GOT3 (cell line): ENCODE measurements around the gene VAT1L.

Source experiments
- DNase-seq: peaks from one replicate; lab custom pipeline; 2025; ENCODE audit warnings: mixed read lengths; lab: John Stamatoyannopoulos, UW

The VAT1L gene

DNA sequence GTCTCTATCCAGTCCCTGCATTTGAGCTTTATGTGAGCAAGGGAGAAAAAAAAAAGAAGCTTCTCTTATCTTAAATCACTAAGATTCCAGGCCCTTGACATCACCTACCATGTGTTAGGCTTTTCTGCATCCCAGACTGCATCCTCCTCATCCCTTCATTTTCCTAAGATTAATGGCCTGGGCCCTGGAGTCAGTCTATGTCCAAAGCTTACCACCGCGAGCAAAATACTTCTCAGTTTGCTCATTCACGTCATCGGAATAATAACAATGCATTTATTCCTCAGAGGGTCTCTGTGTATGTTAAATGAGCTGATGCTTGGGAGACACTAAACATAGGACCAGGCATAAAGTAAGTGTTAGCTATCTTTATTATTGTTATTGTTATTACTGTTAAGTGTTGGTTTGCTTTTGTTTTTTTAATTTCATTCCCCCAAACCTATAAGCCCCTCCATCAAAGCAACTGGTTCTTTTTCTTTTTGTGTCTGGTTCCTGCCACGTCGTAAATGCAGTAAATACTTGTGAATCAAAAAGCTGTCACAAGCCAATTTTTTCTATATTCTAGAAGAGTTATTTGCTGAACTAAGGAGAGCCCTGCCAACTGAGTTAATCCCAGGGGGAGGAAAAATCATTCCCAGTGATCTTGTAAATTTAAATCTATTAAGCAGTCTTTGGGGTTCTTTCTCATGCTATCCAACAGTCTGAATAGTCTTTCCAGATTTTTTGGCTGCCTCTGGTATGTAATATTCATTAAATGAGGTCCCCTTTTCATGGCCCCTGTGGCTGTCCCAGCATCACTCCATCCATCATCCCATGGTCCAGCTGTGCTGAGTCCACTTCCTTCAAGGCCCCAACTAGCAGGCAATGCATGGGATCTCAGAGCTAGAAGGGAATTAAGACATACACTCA is 46.5 kb downstream of the VAT1L start:
- DNase-seq, result no peak

DNA sequence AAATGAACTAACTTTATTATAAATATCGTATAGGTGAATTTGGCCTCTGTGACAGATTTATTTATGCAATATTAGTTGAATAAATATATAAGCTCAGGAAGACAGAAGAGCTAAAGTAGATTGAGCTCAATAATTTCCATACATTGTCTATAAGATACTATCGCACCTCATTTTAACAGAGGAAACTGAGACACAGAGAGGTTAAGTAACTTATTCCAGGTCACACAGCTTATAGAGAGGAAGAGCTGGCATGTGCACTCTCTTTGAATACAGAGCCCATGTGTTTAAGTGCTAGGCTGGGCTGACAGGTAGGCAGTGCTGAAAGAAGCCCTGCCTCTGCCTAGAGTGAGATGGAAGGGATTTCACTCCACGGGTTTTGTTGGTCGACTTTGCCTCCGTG is 48.4 kb downstream of the VAT1L start:
- no peak for DNase-seq

DNA sequence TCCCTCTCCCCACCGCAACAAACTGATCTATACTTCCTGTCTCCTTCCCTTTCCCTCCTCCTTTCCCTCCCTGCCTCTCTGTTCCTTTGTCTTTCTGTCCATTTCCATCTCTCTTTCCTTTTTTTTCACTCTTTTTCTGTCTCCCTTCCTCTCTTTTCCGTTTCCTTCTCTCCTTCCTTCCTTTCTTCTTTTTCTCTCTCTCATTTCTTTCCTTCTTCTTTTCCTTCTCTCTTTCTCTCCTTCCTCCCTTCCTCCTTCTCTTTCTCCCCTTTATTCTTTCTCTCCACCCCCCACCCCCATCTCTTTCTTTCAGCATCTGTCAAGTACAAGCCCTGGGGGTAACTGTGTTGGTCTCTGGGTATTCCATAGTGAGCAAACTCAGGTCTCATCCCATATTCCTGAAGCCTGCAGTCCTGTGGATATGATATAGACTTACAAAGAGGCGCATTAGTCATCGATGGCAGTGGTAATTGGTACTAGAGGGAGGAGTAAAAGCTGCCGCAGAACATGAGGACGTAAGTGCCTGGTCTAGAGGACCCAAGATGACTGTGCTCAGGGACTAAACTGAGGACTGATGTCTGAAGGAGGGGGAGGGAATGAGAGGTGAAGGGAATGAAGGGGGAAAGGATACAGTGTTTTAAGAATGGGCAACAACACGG is 50.4 kb downstream of the VAT1L start:
- DNase-seq, result no peak

DNA sequence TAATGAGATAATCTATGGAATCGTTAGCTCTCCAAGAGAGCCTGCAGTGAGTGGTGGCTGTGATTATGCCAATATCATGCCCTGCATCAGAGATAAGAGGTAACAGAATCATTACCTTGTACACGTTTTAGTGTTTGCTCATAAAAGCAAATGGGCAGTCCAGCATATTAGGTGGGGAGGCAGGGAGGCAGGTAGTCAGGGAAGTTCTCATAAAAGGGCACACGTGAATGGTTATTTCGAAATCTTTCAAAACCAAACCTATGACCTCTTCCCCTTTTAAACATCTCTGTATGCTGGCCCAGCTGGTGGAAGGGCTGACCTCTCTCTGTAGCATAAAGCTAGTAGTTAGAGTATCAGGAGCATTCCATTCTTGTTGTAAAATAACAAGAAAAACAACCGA is 51.7 kb downstream of the VAT1L start:
- no peak for DNase-seq

DNA sequence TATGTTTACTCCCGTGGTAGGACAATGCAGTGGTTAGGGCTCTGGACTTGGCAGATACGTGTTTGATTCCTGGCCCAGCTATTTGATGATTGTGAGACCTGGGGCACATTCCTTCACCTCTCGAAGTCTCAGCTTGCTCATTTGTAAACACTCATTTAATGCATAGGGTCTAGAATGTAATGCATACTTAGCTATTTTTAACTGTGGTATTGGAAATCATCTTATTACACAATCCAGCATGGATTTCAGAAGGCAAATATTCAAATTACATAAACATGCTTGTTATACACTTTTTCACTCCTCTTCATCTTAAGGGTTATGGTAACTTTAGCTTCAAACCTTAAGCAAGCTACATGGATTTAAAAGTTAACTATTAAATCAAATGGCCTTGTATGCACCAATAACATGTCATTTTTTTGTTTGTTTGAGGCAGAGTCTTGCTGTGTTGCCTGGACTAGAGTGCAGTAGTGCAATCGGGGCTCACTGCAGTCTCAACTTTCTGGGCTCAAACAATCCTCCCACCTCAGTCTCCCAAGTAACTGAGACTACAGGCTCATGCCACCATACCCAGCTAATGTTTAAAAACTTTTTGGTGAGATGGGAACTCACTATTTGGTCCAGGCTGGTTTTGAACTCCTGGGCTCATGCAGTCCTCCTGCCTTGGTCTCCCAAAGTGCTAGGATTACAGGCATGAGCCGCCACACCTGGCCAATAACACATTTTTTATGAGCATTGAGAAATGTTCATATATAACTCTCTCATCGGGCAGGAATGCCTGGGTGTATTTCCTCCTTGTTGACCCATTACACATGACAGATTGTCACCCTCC is 52.5 kb downstream of the VAT1L start:
- DNase-seq, result no peak

DNA sequence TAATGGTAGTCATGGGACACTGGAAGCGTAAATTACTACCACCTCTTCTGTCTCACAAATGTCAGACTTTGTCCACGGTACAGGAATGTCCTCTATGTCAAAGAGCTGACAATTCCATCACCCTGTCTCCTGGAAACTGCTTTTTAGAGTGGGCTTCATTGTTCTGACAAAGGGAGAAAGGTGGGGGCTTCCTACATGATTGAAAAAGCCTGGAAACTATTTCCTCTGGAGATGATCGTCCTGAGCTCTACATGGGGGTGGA is 53.1 kb downstream of the VAT1L start:
- DNase-seq, result no peak

DNA sequence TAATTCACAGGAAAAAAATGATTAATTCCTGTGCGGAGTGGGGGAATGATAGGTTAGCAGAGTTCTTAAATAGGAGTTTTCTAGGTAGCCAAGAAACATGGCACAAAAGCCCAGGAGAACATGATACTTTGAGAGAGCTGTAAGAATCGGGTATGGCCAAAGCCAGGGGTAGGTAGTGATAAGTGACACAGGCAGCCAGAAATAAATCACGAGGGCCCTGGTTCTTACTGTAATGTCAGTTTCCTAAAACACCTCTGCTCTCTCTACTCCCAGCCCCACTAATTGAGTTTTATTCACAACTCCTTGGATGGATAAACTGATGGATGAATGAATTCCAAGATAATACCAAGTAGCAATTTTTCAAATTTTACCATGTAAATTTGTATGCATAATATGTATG is 54.1 kb downstream of the VAT1L start:
- no peak for DNase-seq

DNA sequence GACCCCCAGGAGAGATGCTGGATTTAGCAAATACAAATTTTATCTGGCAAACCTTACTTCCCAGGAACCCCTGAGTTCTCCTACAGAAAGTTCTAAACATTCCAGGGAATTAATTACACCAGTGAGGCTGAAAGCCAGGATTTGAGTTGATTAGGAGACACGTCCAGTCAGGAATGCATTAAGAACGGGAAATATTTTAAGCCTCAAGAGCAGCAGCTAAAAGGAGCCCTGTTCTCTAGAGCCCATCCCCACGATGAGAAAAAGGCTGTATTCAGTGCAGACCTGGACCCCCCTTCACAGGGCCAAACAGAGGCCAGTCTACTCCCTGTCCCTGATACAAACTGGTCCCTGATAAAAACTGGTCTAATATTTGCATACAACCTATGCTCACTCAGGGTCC is 55.0 kb downstream of the VAT1L start:
- DNase-seq, result no peak

DNA sequence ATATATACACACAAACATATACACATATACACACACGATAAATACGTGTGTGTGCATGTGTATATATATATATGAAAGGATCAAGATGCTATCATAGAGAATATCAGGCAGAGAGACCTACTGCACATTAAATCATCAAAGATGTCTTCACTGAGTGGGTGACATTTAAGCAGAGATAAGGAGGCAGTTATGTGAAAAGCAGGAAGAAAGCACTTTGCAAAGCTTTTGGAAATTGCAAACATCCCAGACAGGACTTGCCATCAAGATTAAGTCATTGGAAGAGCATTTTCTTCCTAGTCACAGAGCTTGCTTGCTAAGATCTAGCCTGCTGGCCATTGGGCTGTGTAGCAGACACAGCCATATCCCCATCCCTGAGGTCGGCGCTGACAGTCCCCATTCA is 56.4 kb downstream of the VAT1L start:
- no peak for DNase-seq

DNA sequence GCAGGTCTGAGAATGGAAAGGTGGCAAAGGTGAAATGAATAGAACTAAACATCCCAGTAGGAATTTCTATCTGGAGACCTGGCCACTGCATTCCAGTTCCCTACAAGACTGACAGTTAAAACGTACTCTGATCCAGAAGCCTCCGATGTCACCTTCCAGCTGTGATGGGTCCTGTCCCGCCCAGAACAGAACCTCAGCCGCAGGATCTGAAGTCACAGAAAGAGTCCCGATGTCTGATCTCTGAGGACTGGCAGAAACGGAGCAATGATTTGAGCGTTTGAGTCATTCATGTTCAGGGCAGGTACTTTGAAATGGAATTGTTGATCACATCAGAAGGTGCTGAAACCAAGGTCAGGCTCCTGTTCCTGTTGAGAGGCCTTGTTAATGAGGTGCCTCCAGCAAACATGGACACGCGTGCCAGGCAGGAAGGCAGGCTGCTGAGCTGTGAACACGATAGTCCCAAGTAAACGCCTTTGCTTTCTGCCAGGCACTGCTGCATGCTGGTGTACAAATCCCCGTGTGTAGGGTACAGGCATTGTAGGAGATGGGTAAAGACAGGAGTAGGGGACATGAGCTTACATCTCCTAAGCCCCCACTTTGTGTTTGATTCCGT is 61.4 kb downstream of the VAT1L start:
- no peak for DNase-seq

DNA sequence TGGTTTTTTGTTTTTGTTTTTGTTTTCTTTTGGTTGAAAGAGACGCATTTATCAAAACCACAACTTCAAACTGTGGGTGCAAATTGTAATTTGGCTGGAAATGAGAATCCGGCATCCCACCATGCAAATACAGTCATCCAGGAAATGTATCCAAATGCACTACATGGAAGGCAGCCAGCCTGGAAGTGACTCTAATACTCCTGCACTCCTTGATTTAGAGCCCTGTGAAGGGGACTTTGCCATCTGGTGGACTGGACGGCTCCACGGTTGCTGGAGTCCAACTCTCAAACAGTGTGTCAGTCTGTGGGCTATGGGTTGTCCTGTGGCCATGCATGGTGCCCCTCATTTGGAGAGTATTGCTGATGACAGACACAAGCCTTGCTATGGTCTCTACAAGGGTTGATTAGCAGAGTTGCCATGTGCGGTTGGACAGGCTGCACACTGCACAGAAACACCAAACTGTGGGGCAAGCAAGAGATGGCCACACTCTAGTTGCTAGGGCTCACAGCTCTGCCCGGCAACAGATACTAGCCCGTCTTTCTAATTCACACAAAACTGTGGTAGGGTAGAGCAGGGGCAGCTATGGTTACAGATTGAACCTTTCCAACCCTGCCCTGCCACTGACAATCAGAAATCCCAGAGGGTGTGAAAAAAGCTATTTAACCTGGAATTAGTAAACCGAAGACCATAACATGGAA is 62.4 kb downstream of the VAT1L start:
- DNase-seq, result no peak

DNA sequence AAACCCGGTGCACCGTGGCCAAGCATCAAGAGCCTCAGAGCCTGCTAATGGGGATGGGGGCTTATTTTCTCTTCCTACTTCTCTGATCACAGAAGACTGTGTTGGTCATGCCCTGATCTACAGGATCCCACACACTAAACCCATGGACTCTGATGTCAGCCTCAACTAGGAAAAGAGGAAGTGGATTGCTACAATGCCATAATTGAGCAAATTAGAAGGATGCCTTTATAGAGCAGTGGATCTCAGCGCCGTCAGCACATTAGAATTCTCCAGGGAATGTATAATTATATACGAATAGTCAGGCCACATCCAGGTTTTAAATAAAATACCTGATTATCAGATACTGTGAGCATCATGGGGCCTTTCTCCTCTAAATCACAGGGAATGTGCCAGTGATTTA is 64.8 kb downstream of the VAT1L start:
- DNase-seq, result no peak

DNA sequence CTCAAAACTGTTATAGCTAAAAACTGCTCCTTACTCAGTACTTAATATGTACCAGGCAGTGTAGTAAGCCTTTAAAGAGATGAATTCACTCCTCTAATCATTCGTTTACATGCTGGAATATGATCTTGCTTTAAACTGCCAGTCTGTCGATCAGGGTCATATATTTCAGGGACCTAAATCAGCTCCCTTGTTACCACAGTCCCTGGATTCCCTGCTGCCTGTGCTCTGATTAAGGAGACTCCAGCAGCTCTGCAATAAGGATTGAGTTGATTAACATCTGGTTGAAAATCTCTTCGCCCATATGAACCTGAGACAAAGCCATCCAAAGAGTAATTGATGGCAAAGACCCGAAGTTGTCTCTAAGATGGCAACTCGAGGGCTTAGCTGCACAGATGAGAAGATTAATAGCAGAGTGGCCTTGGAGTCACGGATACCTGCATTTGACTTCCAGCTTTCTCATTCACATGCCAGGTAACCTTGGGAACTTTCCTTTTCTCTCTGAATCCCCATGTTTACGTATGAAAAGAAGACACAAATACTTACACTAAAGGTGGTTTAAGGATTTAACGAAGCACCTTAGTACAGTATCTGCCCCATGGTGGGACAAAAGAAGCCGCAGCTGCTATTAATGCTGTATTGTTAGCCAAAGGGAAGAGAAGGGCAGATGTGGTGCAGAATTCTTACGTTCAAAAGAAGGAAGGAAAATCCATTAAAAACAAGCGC is 68.2 kb downstream of the VAT1L start:
- DNase-seq, result no peak

DNA sequence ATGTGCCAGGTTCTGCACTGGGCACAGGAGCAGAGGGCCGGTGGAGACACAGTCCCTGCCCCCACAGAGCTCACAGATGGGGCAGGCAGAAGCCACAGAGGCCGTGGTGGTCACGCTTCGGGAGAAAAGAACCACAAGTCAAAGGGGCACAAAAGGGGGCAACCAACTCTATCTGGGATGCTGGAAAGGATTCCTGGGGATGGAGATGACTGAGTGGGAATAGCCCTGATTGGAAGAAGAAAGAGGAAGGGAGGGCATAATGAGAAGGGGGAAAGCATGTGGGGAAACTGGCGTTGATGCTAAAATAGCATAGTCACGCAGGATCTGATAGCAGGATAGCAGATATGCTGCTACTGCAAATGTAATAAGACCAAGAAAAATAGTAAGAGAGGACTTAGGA is 69.7 kb downstream of the VAT1L start:
- DNase-seq, result no peak

DNA sequence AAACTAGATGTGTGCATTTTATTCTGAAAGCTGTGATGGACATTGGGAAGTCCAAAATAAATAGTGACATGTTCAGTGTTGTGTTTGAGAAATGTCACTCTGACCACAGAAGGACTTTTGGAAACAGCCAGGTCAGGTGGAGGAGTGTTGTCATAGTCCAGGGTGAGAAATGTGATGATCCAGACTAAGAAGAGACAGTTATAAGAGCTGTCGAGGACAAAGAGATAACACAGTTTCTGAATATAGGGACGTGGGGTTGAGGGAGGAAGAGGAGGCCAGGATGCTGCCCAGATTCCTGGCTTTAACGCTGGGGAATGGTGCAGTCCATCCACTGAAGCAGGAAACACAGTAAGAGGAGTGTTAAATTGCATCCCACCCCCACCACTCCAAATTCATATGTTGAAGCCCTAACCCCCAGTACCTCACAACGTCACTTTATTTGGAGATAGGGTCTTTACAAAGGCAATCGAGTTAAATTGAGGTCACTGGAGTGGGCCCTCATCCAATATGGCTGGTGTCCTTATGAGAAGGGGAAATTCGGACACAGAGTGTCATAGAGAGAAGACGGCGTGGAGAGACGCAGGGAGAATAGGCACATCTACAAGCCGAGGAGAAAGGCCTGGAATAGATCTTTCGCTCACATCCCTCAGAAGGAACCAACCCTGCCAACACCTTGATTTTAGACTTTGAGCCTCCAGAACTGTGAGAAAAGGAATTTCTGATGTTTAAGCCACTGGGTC is 71.3 kb downstream of the VAT1L start:
- no peak for DNase-seq

DNA sequence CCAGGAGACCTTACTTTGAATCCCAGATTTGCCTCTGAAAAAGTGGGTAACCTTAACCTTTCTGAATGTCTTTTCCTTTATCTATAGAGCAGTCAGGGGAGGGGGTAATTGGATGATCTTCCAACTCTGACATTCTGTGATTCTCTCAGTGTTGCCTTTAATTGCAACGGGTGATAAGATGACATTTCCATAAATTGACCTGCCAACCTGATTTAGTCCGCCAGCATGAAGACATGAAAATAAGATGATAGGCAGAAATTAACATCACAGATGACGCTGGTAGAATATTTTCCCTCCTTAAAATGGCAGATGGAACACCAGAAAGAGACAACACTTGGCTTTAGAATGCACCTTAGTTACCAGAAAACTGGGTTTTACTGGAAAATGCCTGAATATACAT is 72.6 kb downstream of the VAT1L start:
- DNase-seq, result no peak

DNA sequence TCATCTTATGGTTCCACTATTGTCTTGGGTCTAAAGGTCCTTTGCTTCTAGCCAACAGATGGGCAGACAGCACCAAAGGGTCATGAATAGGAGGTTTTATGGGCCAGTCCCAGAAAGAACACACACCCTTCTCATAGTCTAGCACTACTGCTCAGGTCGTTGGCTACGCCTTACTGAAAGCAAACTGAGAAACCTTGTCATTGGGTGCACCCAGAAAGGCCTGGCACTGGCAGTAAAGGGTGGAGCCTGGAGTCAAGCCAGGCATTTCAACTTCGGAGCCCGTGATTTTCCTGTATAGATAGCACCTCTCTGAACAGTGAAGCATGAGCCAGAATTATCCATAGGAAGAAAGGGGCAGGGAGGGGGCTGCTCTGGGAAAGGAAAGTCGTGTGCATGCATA is 74.9 kb downstream of the VAT1L start:
- DNase-seq, result no peak

DNA sequence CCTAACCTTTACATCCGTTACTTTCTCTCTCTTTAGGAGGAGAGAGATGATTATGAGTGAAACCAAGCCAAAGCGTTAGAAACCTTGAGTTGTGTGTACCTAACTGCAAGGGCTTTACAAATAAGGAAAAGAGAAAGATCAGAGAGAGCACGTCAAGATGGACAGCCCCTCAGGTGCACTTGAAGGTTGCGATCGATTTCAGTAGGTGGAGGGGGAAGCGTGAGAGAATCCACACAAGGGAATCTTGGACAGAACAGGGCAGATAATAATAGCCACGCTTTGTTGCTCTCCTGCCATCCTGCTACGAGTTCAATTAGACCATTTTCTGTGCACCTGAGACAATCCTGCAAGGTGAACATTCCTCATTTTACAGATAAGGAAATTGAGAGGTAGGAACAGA is 78.4 kb downstream of the VAT1L start:
- DNase-seq, result no peak

DNA sequence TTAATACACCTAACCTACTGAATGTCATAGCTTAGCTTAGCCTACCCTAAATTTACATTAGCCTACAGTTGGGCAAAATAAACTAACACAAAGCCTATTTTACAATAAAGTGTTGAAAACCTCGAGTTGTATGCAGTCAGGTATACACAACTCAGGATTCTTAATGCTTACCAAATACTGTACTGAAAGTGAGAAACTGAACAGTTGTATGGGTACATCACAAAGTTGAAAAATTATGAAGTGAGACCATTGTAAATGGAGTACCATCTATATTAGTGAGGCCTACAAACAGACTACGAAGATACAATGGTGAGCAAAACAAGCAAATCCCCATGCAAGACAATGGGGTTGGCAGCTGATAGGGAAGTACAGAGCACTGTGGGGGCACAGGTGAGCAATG is 79.7 kb downstream of the VAT1L start:
- DNase-seq, result no peak

DNA sequence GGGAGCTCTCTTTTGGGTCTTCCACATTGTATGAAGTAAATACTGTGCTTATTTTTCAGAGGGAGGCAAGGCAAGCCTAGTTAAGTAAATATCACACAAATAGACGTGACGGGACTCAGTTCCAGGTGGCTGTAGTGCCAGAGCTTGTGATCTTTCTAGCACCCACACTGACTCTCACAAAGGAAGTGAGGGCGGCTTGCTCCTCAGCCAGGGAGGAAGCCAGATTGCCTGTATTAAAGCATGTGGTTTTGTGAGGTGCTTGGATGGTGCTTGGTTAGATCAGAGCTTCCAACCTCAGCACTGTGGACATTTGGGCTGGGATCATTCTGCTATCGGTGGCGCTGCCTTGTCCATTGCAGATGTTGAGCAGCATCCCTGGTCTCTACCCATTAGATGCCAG is 80.1 kb downstream of the VAT1L start:
- DNase-seq, result no peak
